AG10803 (cell line): ENCODE measurements around the gene FBXL22.

ENCODE experiments used
- DNase-seq: peaks from one replicate; pipeline ENCODE4 v3.0.0; 2010; ENCODE audit warnings: low read depth
- H3K4me3 ChIP-seq: 2 replicates; pipeline ENCODE4 v1.5.1; 2011; ENCODE audit warnings: mild to moderate bottlenecking, low read length, control low read depth
- TF ChIP-seq, protein P1 (sequence below): conservative IDR thresholded peaks from 2 replicates; pipeline ENCODE4 v1.5.1; 2011; ENCODE audit warnings: mild to moderate bottlenecking, low read length, control low read depth, inconsistent platforms

Gene FBXL22

GRCh38 chr15:63623232-63623969, 26.2 kb downstream of the FBXL22 start:
- no peak for DNase-seq
- H3K4me3 ChIP-seq = no peak overlapping the region
- TF ChIP-seq, protein P1, sequence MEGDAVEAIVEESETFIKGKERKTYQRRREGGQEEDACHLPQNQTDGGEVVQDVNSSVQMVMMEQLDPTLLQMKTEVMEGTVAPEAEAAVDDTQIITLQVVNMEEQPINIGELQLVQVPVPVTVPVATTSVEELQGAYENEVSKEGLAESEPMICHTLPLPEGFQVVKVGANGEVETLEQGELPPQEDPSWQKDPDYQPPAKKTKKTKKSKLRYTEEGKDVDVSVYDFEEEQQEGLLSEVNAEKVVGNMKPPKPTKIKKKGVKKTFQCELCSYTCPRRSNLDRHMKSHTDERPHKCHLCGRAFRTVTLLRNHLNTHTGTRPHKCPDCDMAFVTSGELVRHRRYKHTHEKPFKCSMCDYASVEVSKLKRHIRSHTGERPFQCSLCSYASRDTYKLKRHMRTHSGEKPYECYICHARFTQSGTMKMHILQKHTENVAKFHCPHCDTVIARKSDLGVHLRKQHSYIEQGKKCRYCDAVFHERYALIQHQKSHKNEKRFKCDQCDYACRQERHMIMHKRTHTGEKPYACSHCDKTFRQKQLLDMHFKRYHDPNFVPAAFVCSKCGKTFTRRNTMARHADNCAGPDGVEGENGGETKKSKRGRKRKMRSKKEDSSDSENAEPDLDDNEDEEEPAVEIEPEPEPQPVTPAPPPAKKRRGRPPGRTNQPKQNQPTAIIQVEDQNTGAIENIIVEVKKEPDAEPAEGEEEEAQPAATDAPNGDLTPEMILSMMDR = no peak

- TF ChIP-seq, protein P1 = no peak
- H3K4me3 ChIP-seq = no peak overlapping the region
- no peak for DNase-seq
These were observed 29.8 kb downstream of the FBXL22 start for GRCh38 chr15:63626955-63627354.

DNA sequence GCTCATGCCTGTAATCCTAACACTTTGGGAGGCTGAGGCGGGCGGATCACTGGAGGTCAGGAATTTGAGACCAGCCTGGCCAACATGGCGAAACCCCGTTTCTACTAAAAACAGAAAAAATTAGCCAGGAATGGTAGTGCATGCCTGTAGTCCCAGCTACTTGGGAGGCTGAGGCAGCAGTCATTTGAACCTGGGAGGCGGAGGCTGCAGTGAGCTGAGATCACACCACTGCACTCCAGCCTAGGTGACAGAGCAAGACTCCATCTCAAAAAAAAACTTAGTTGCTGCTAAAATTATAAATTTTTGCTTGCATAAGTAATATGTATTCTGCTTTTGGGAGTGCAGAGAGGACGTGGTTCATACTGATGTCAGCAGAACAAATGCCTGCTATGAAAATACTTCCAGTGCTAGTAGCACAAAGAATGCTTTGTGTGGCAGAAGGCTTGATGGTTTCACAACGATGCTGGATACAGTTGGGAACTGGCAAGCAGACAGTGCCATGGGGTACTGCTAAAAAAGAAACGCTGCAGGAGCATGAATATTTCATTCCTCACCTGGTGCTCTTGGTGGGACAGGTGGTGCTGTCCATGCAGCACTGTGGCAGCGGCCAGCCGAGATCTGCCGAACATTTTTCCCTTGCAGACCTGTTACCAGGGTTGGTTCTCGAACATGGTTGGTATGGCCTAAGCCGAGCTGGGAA, 31.1 kb downstream of the FBXL22 start:
- peak; percentile 10 for DNase-seq
- H3K4me3 ChIP-seq = no peak overlapping the region
- TF ChIP-seq, protein P1 = no peak

- DNase-seq = no peak
- no peak overlapping the region for H3K4me3 ChIP-seq
- TF ChIP-seq, protein P1 = no peak
These were observed 33.0 kb downstream of the FBXL22 start for GRCh38 chr15:63630036-63630751.

- no peak for DNase-seq
- TF ChIP-seq, protein P1 = no peak
- no peak overlapping the region for H3K4me3 ChIP-seq
These were observed 36.1 kb downstream of the FBXL22 start for GRCh38 chr15:63633312-63633711.

GRCh38 chr15:63634154-63634553, 37.0 kb downstream of the FBXL22 start:
- DNase-seq = no peak
- TF ChIP-seq, protein P1 = no peak
- H3K4me3 ChIP-seq = no peak overlapping the region
